Adipocyte (in vitro differentiated cells): ENCODE measurements around the gene IFRD1.

Experiments
- DNase-seq: peaks from one replicate; pipeline ENCODE4 v3.0.0-alpha.2; 2015; ENCODE audit warnings: low read depth
- H3K27me3 ChIP-seq: replicated peaks from 2 replicates; pipeline ENCODE4 v1.7.0; 2013; ENCODE audit warnings: mild to moderate bottlenecking, low read length, moderate library complexity; ENCODE audit not compliant: control insufficient read depth, insufficient read depth
- H3K36me3 ChIP-seq: 2 replicates; pipeline ENCODE4 v1.7.0; 2013; ENCODE audit warnings: low read length, mild to moderate bottlenecking, moderate library complexity; ENCODE audit not compliant: control insufficient read depth, insufficient read depth, severe bottlenecking
- H3K4me1 ChIP-seq: 2 replicates; pipeline ENCODE4 v1.7.0; 2013; ENCODE audit warnings: mild to moderate bottlenecking, low read length, moderate library complexity; ENCODE audit not compliant: control insufficient read depth, insufficient read depth
- H3K4me3 ChIP-seq: 2 replicates; pipeline ENCODE4 v1.7.0; 2013; ENCODE audit warnings: mild to moderate bottlenecking, low read length, moderate library complexity
- H3K9ac ChIP-seq: 2 replicates; pipeline ENCODE4 v1.7.0; 2013; ENCODE audit warnings: mild to moderate bottlenecking, low read length, moderate library complexity
- H3K9me3 ChIP-seq: 2 replicates; pipeline ENCODE4 v1.7.0; 2013; ENCODE audit warnings: mild to moderate bottlenecking, low read length, moderate library complexity; ENCODE audit not compliant: control insufficient read depth

The IFRD1 gene

DNA sequence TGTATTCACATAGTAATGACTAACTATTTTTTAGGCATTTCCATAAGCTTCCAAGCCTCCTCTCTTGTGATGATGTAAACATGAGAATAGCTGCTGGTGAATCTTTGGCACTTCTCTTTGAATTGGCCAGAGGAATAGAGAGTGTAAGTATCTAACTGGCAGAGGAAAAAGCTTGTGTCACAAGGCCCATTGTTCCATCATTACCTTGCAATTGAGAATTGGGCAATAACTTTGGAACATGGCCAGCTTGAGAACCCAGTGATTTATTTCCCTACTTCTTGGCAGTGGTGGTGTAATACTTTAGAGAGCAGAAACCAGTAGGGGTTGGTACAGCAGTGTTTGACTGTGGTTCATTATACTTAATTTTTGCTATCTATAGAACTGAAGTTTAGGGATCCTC, 12.0 kb downstream of the IFRD1 start:
- Histone ChIP-seq H3K9me3 (no peaks in the 10 kb centered on the region), H3K27me3 (no peaks in the 10 kb centered on the region), H3K4me3 (no peak overlapping the region), H3K9ac (no peak overlapping the region), H3K36me3 (peaks cover 100% of the 10 kb centered on the region), H3K4me1 (peaks cover 20% of the 10 kb centered on the region)
- peak; percentile 90 for DNase-seq

DNA sequence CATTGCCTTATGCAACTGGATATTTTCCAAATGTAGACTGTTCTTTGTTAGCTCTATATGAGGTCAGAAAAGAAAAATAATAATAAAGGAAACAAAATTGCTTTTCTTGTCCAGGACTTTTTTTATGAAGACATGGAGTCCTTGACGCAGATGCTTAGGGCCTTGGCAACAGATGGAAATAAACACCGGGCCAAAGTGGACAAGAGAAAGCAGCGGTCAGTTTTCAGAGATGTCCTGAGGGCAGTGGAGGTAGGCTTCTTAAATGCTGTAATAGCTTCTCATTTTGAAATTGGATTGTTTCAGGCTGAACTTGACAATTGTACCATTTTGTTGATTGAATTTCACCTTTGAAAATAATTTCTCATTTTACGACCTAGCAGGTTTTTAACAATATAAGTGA, 17.6 kb downstream of the IFRD1 start:
- H3K9ac ChIP-seq: no peak overlapping the region
- peaks cover 100% of the 10 kb centered on the region for H3K36me3 ChIP-seq
- no peaks in the 10 kb centered on the region for H3K27me3 ChIP-seq
- DNase-seq: no peak
- no peaks in the 10 kb centered on the region for H3K9me3 ChIP-seq
- H3K4me3 ChIP-seq: no peak overlapping the region
- peaks cover 9% of the 10 kb centered on the region for H3K4me1 ChIP-seq

DNA sequence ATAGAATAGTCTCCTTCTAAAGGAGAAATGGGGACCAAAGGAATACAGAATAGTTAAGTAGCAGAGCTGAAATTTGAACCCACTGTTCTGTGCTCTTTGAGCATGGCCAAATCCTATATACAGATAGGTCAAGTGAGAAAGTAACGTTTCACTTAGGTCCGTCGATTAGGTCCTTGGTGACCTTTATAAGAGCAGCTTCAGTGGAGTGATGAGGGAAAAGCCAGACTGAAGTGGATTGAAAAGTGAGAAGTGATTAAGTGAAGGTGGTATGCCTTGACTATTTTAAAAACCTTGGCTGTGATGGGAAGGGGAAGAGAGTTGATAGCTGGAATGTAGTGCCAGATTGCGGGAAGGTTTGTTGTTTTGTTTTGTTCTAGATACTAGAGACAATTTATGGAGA, 19.9 kb downstream of the IFRD1 start:
- no peaks in the 10 kb centered on the region for H3K9me3 ChIP-seq
- H3K36me3 ChIP-seq: peaks cover 94% of the 10 kb centered on the region
- H3K9ac ChIP-seq: no peak overlapping the region
- no peak for DNase-seq
- H3K4me1 ChIP-seq: peaks cover 6% of the 10 kb centered on the region
- no peak overlapping the region for H3K4me3 ChIP-seq
- no peaks in the 10 kb centered on the region for H3K27me3 ChIP-seq

- no peaks in the 10 kb centered on the region for H3K9me3 ChIP-seq
- H3K9ac ChIP-seq: no peak overlapping the region
- H3K27me3 ChIP-seq: no peaks in the 10 kb centered on the region
- H3K4me1 ChIP-seq: peaks cover 32% of the 10 kb centered on the region
- H3K36me3 ChIP-seq: peaks cover 66% of the 10 kb centered on the region
- no peak for DNase-seq
- no peak overlapping the region for H3K4me3 ChIP-seq
Observed at GRCh38 chr7:112476390-112477052, 26.3 kb downstream of the IFRD1 start.

DNA sequence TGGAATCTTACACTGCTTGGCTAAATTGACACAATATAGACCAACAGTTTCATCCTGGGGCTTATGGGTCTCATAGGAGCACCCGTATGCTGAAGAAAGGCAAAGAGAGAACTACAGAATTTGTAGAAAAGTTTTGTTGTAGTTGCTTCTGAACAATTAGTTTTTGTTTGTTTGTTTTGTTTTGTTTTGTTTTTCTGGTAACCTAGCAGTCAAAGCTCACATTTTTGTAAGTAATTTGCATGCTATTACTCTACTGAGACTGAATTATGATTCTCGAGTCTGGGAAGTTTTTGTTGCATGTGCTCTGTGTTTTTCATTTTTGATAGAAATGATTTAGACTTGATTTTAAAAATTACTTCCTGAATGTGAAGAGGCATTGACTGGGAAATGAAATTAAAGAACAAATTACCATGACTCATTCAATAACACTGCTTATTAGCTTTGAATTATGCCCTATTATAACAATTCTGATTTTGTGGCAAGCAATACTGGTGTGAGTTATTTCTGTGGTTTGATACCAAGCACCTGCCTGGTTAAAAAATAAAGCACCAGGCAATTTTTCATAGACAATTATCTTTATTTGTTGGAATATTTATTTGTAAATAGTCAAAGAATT, 31.0 kb downstream of the IFRD1 start:
- Histone ChIP-seq H3K4me3 (no peak overlapping the region), H3K9ac (peak overlapping the region; percentile 43), H3K27me3 (no peaks in the 10 kb centered on the region), H3K36me3 (peaks cover 25% of the 10 kb centered on the region), H3K4me1 (peaks cover 52% of the 10 kb centered on the region), H3K9me3 (no peaks in the 10 kb centered on the region)
- peak; percentile 24 for DNase-seq

DNA sequence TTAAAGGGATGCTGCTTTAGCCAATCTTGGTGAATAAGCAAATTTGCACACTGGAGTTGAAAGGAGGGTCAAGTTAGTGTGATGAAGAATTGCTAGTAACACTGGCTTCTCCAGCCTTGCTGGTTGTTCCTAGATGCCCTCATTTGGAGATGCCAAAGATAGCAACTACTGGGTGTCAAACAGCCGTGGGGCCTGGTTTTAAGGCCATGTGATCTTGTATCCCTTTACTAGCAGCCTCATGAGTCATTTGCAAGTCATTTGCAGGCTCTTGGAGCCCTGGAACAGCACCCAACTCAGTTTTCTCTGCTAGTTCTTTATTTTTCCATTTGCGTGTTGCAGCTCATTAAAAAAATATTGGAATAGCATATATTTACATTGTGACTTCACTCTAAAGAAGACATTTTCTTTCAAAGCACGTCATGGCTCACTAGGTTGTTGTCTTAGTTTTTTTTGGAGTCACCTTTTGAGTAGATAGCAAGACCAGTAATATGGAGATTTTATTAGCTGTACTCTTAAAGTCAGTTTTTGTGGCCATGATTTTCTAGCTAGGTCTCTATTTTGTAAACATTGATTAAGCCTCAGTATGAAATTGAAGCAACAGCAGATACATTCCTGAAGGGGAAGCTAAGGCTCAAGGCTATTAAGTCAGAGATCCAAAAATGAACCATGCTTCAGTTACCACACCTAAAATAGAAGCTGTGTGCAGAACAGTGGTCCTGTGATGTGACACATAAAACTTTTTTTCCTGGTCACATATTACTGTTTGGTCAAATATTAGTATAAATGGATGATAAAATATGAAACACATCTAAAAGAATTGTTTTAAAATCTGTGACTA, 31.8 kb downstream of the IFRD1 start:
- no peaks in the 10 kb centered on the region for H3K9me3 ChIP-seq
- H3K9ac ChIP-seq: peak overlapping the region; percentile 77
- H3K4me3 ChIP-seq: peak overlapping the region; percentile 55
- DNase-seq: peak; percentile 87
- peaks cover 16% of the 10 kb centered on the region for H3K36me3 ChIP-seq
- H3K27me3 ChIP-seq: no peaks in the 10 kb centered on the region
- H3K4me1 ChIP-seq: peaks cover 45% of the 10 kb centered on the region

GRCh38 chr7:112484671-112485167, 34.5 kb downstream of the IFRD1 start:
- peak; percentile 87 for DNase-seq
- peaks cover 1% of the 10 kb centered on the region for H3K36me3 ChIP-seq
- H3K27me3 ChIP-seq: no peaks in the 10 kb centered on the region
- H3K9me3 ChIP-seq: no peaks in the 10 kb centered on the region
- H3K9ac ChIP-seq: peak overlapping the region; percentile 53
- H3K4me1 ChIP-seq: peaks cover 45% of the 10 kb centered on the region
- H3K4me3 ChIP-seq: peak overlapping the region; percentile 12

GRCh38 chr7:112485766-112486165, 35.5 kb downstream of the IFRD1 start:
- H3K9me3 ChIP-seq: no peaks in the 10 kb centered on the region
- no peaks in the 10 kb centered on the region for H3K27me3 ChIP-seq
- peaks cover 8% of the 10 kb centered on the region for H3K36me3 ChIP-seq
- peaks cover 42% of the 10 kb centered on the region for H3K4me1 ChIP-seq
- H3K9ac ChIP-seq: no peak overlapping the region
- DNase-seq: no peak
- H3K4me3 ChIP-seq: no peak overlapping the region

- Histone ChIP-seq H3K4me1 (peaks cover 27% of the 10 kb centered on the region), H3K9ac (no peak overlapping the region), H3K36me3 (peaks cover 8% of the 10 kb centered on the region), H3K4me3 (no peak overlapping the region), H3K27me3 (no peaks in the 10 kb centered on the region), H3K9me3 (no peaks in the 10 kb centered on the region)
- no peak for DNase-seq
Observed at GRCh38 chr7:112487457-112488263, 37.4 kb downstream of the IFRD1 start.

- Histone ChIP-seq H3K27me3 (no peaks in the 10 kb centered on the region), H3K4me3 (no peak overlapping the region), H3K9me3 (no peaks in the 10 kb centered on the region), H3K36me3 (peaks cover 8% of the 10 kb centered on the region), H3K9ac (no peak overlapping the region), H3K4me1 (peaks cover 26% of the 10 kb centered on the region)
- DNase-seq: no peak
Observed at GRCh38 chr7:112488264-112488552, 37.9 kb downstream of the IFRD1 start.

- DNase-seq: no peak
- Histone ChIP-seq H3K36me3 (peaks cover 8% of the 10 kb centered on the region), H3K4me3 (no peak overlapping the region), H3K27me3 (no peaks in the 10 kb centered on the region), H3K9me3 (no peaks in the 10 kb centered on the region), H3K9ac (no peak overlapping the region), H3K4me1 (peaks cover 19% of the 10 kb centered on the region)
Observed at GRCh38 chr7:112492186-112492585, 41.9 kb downstream of the IFRD1 start.
